Prostate gland (tissue), 2 donors: ENCODE measurements around the gene DERL3.

ENCODE experiments used
- POLR2A ChIP-seq: fragments of 450-650 bp; IDR thresholded peaks from one replicate; pipeline ENCODE4 v1.6.1; 2016; ENCODE audit warnings: antibody characterized with exemption, mild to moderate bottlenecking
- TF ChIP-seq, protein P1 (sequence below), 4 experiments: fragments of 200-600 bp in 2 of 4; fragments of 450-650 bp in 2 of 4; sonication (generic) in 2 of 4; IDR thresholded peaks; 1 replicate in 3 of 4; 2 replicates in 1 of 4; pipeline ENCODE4 v1.5.1; 2016 to 2019; ENCODE audit warnings: antibody characterized with exemption in 4 of 4, mild to moderate bottlenecking in 2 of 4, moderate library complexity in 2 of 4

- TF ChIP-seq, protein P1, sequence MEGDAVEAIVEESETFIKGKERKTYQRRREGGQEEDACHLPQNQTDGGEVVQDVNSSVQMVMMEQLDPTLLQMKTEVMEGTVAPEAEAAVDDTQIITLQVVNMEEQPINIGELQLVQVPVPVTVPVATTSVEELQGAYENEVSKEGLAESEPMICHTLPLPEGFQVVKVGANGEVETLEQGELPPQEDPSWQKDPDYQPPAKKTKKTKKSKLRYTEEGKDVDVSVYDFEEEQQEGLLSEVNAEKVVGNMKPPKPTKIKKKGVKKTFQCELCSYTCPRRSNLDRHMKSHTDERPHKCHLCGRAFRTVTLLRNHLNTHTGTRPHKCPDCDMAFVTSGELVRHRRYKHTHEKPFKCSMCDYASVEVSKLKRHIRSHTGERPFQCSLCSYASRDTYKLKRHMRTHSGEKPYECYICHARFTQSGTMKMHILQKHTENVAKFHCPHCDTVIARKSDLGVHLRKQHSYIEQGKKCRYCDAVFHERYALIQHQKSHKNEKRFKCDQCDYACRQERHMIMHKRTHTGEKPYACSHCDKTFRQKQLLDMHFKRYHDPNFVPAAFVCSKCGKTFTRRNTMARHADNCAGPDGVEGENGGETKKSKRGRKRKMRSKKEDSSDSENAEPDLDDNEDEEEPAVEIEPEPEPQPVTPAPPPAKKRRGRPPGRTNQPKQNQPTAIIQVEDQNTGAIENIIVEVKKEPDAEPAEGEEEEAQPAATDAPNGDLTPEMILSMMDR (IDR thresholded peaks at IDR 0.05), result no peak
- TF ChIP-seq POLR2A, result no peak
Measured at GRCh38 chr22:23823331-23823791, 15.4 kb downstream of the DERL3 start.
